WTC11 (cell line): ENCODE data around the gene MAPT. TPM values are rescaled to one million over a fixed set of nuclear protein-coding genes. Genes with fewer than 3 reads are reported as not detected.

ENCODE experiments used
- ATAC-seq: fragments of 200-7000 bp; cut with Tn5 transposase; 2 replicates; pipeline ENCODE4 v1.10.0; 2021; ENCODE audit warnings: mild to moderate bottlenecking, moderate library complexity
- CTCF ChIA-PET: fragments of 300-600 bp; sonication (Branson Sonifier 250); formaldehyde crosslinking; loops from one replicate; lab custom pipeline; 2021; ENCODE audit warnings: antibody characterized with exemption; lab: Charles Lee
- POLR2A ChIA-PET: fragments of 350-600 bp; sonication (Branson Sonifier 250); formaldehyde crosslinking; loops from one replicate; lab custom pipeline; 2021; ENCODE audit warnings: antibody characterized with exemption; lab: Charles Lee
- DNase-seq: peaks from one replicate; pipeline ENCODE4 v3.0.0; 2021; ENCODE audit warnings: low spot score
- H3K27ac Mint-ChIP-seq: 2 replicates; pipeline ENCODE4 v1.8.0; 2021; ENCODE audit warnings: mixed read lengths
- H3K27me3 Mint-ChIP-seq: 2 replicates; pipeline ENCODE4 v1.8.0; 2021; ENCODE audit warnings: low read depth, mild to moderate bottlenecking, moderate library complexity, mixed read lengths
- H3K36me3 Mint-ChIP-seq: 2 replicates; pipeline ENCODE4 v1.8.0; 2021; ENCODE audit warnings: mixed read lengths
- H3K4me1 Mint-ChIP-seq: 2 replicates; pipeline ENCODE4 v1.8.0; 2022; ENCODE audit warnings: mixed read lengths
- H3K4me3 Mint-ChIP-seq: 2 replicates; pipeline ENCODE4 v1.8.0; 2021; ENCODE audit warnings: mild to moderate bottlenecking, moderate library complexity, mixed read lengths
- H3K9me3 Mint-ChIP-seq: 2 replicates; pipeline ENCODE4 v1.8.0; 2021; ENCODE audit warnings: mixed read lengths
- ARID4B ChIP-seq: sonication (generic); formaldehyde crosslinking; IDR thresholded peaks from 2 replicates; pipeline ENCODE4 v1.8.0; 2023; ENCODE audit warnings: missing genetic modification reagents, mild to moderate bottlenecking, borderline replicate concordance
- ATF1 ChIP-seq: sonication (generic); formaldehyde crosslinking; IDR thresholded peaks from 2 replicates; pipeline ENCODE4 v1.8.1; 2023; ENCODE audit warnings: mild to moderate bottlenecking, moderate library complexity, missing genetic modification reagents
- E2F1 ChIP-seq: sonication (generic); formaldehyde crosslinking; IDR thresholded peaks from 2 replicates; pipeline ENCODE4 v1.8.0; 2022; ENCODE audit warnings: mild to moderate bottlenecking, missing genetic modification reagents
- ERG ChIP-seq: fragments of 250-450 bp; sonication (Bioruptor Pico); IDR thresholded peaks from 2 replicates; pipeline ENCODE4 v1.8.0; 2021; ENCODE audit warnings: mild to moderate bottlenecking
- MAX ChIP-seq: sonication (generic); formaldehyde crosslinking; IDR thresholded peaks from 2 replicates; pipeline ENCODE4 v1.8.0; 2022; ENCODE audit warnings: mild to moderate bottlenecking, missing genetic modification reagents
- NFYB ChIP-seq: sonication (generic); formaldehyde crosslinking; conservative IDR thresholded peaks from 2 replicates; pipeline ENCODE4 v1.8.0; 2022; ENCODE audit warnings: low read depth, missing genetic modification reagents
- PRDM15 ChIP-seq: sonication (generic); formaldehyde crosslinking; IDR thresholded peaks from 2 replicates; pipeline ENCODE4 v1.8.0; 2022; ENCODE audit warnings: missing genetic modification reagents
- PREB ChIP-seq: sonication (generic); formaldehyde crosslinking; IDR thresholded peaks from 2 replicates; pipeline ENCODE4 v1.8.1; 2022; ENCODE audit warnings: mild to moderate bottlenecking, missing genetic modification reagents, moderate library complexity, borderline replicate concordance
- RELA ChIP-seq: sonication (generic); formaldehyde crosslinking; IDR thresholded peaks from 2 replicates; pipeline ENCODE4 v1.8.1; 2022; ENCODE audit warnings: missing genetic modification reagents, mild to moderate bottlenecking, borderline replicate concordance
- SMAD4 ChIP-seq: sonication (generic); formaldehyde crosslinking; IDR thresholded peaks from 2 replicates; pipeline ENCODE4 v1.8.0; 2022; ENCODE audit warnings: mild to moderate bottlenecking, missing genetic modification reagents
- ZNF121 ChIP-seq: sonication (generic); formaldehyde crosslinking; IDR thresholded peaks from 2 replicates; pipeline ENCODE4 v1.8.0; 2023; ENCODE audit warnings: missing genetic modification reagents
- ZNF219 ChIP-seq: sonication (generic); formaldehyde crosslinking; IDR thresholded peaks from 2 replicates; pipeline ENCODE4 v1.8.0; 2023; ENCODE audit warnings: missing genetic modification reagents, mild to moderate bottlenecking, borderline replicate concordance
- ZNF317 ChIP-seq: sonication (generic); formaldehyde crosslinking; IDR thresholded peaks from 2 replicates; pipeline ENCODE4 v1.8.1; 2023; ENCODE audit warnings: low read depth, mild to moderate bottlenecking, moderate library complexity, missing genetic modification reagents, borderline replicate concordance
- ZNF396 ChIP-seq: fragments of 250-450 bp; sonication (Bioruptor Pico); IDR thresholded peaks from 2 replicates; pipeline ENCODE4 v1.8.0; 2021; ENCODE audit warnings: mild to moderate bottlenecking, moderate library complexity, borderline replicate concordance
- ZNF532 ChIP-seq: fragments of 250-450 bp; sonication (Bioruptor Pico); IDR thresholded peaks from 2 replicates; pipeline ENCODE4 v1.9.0; 2021; ENCODE audit warnings: mild to moderate bottlenecking, borderline replicate concordance
- total RNA-seq: library from RNA; stranded (reverse); gene quantifications from 3 replicates; pipeline ENCODE4 v1.2.3, GENCODE V29; 2021

Gene MAPT
- total RNA-seq, 1 experiment from 2014 or later, result 2.2 TPM

GRCh38 chr17:45931677-45932076, 37.3 kb downstream of the MAPT start:
- Mint-ChIP-seq H3K36me3 (peaks cover 15% of the 10 kb centered on the region), H3K27ac (no peak overlapping the region), H3K4me3 (no peak overlapping the region)
- DNase-seq, result no peak
- POLR2A ChIA-PET, result no interaction called here
- no peak for TF ChIP-seq ERG (CRISPR knock-in tag)
- 0 out of 2 replicates have a peak, but pooled peaks have one; percentile 15 for TF ChIP-seq ZNF121 (CRISPR knock-in tag)
- TF ChIP-seq, all 79 proteins: peak for 1
- Mint-ChIP-seq H3K4me1 (peaks cover 2% of the 10 kb centered on the region; the same call in 1 of the 2 replicates), H3K9me3 (peaks cover 19% of the 10 kb centered on the region), H3K27me3 (peaks cover 6% of the 10 kb centered on the region)
- CTCF ChIA-PET, result interaction anchor here (1.0 to 1.9 kb wide), 3 partner anchors 15 to 40 kb away, joined by 3 to 6 read pairs (median 5); no protein-coding TSS in a partner anchor
- no peak for ATAC-seq

GRCh38 chr17:45934044-45934979, 40.0 kb downstream of the MAPT start:
- Mint-ChIP-seq H3K4me3 (no peak overlapping the region), H3K27ac (no peak overlapping the region), H3K36me3 (peaks cover 4% of the 10 kb centered on the region), H3K9me3 (peaks cover 5% of the 10 kb centered on the region), H3K27me3 (no peaks in the 10 kb centered on the region; the same call in none of the 2 replicates), H3K4me1 (peaks cover 3% of the 10 kb centered on the region)
- ChIA-PET POLR2A (no interaction called here), CTCF (interaction anchor here (0.6 to 2.6 kb wide), 4 partner anchors 13 to 294 kb away, joined by 3 to 6 read pairs (median 4); no protein-coding TSS in a partner anchor)
- ATAC-seq (no peak), DNase-seq (no peak)
- TF ChIP-seq ZNF219 (CRISPR knock-in tag) (no peak), ZNF396 (CRISPR knock-in tag) (no peak), MAX (CRISPR knock-in tag) (no peak), E2F1 (CRISPR knock-in tag) (no peak), ATF1 (CRISPR knock-in tag) (no peak), NFYB (no peak), RELA (CRISPR knock-in tag) (no peak), PRDM15 (no peak), ZNF317 (CRISPR knock-in tag) (no peak), ARID4B (CRISPR knock-in tag) (no peak), ZNF532 (CRISPR knock-in tag) (no peak), SMAD4 (CRISPR knock-in tag) (no peak), PREB (CRISPR knock-in tag) (no peak)
